Left ventricle myocardium inferior (tissue), 1 donor: ENCODE measurements around the gene RUVBL2. TPM values are rescaled to one million over a fixed set of nuclear protein-coding genes. Genes with fewer than 3 reads are reported as not detected.

Experiments used
- DNase-seq: peaks from one replicate; pipeline ENCODE4 v3.0.0-alpha.2; 2020
- H3K27ac ChIP-seq: fragments of 200-600 bp; replicated peaks from 2 replicates; pipeline ENCODE4 v1.8.0; 2021
- H3K27me3 ChIP-seq: fragments of 200-600 bp; 2 replicates; pipeline ENCODE4 v1.8.0; 2021; ENCODE audit warnings: low read depth
- H3K36me3 ChIP-seq: fragments of 200-600 bp; 2 replicates; pipeline ENCODE4 v1.8.0; 2021
- H3K4me1 ChIP-seq: fragments of 200-600 bp; 2 replicates; pipeline ENCODE4 v1.8.0; 2021
- H3K4me3 ChIP-seq: fragments of 200-600 bp; 2 replicates; pipeline ENCODE4 v1.8.0; 2021; ENCODE audit warnings: mild to moderate bottlenecking, moderate library complexity
- H3K9me3 ChIP-seq: fragments of 200-600 bp; replicated peaks from 2 replicates; pipeline ENCODE4 v1.8.0; 2021
- CTCF ChIP-seq: fragments of 200-600 bp; IDR thresholded peaks from 2 replicates; pipeline ENCODE4 v1.8.0; 2021; ENCODE audit warnings: antibody characterized with exemption, mild to moderate bottlenecking, borderline replicate concordance
- intact Hi-C: fragments of 100-400 bp; cut with micrococcal nuclease; formaldehyde crosslinking; loops from one replicate; pipeline ENCODE4 v1.11.0; 2022
- total RNA-seq: library from RNA; stranded (reverse); fragmentation: NEBNext Ultra II Directional; extraction: Animal tissue kit (Norgen Biotek cat#: 25700); gene quantifications from one replicate; pipeline ENCODE4 v1.2.1, GENCODE V29; 2021
- donor health status: DM: no; HTN: yes; CAD: no; lungs with severe emphysema.

The RUVBL2 gene
- total RNA-seq, 1 donor from 2014 or later, result 44.4 TPM

- Histone ChIP-seq H3K27ac (peak overlapping the region; percentile 12), H3K4me1 (peaks cover 48% of the 10 kb centered on the region), H3K27me3 (no peaks in the 10 kb centered on the region), H3K4me3 (no peak overlapping the region), H3K9me3 (no peaks in the 10 kb centered on the region), H3K36me3 (peaks cover 67% of the 10 kb centered on the region)
- intact Hi-C loops, result no loop called here
- TF ChIP-seq CTCF, result no peak
- DNase-seq, result no peak
These were observed 6.4 kb upstream of the RUVBL2 start for GRCh38 chr19:48987323-48987722.

GRCh38 chr19:48988286-48988685 is 5.4 kb upstream of the RUVBL2 start:
- DNase-seq, result no peak
- Histone ChIP-seq H3K4me3 (no peak overlapping the region), H3K27me3 (no peaks in the 10 kb centered on the region), H3K9me3 (no peaks in the 10 kb centered on the region), H3K27ac (peak overlapping the region; percentile 91), H3K36me3 (peaks cover 57% of the 10 kb centered on the region), H3K4me1 (peaks cover 54% of the 10 kb centered on the region)
- TF ChIP-seq CTCF, result no peak
- intact Hi-C loops, result no loop called here

GRCh38 chr19:48988860-48989259 is 4.8 kb upstream of the RUVBL2 start:
- no peaks in the 10 kb centered on the region for H3K27me3 ChIP-seq
- no peak for DNase-seq
- H3K27ac ChIP-seq, result peak overlapping the region; percentile 91
- TF ChIP-seq CTCF, result no peak
- H3K4me1 ChIP-seq, result peaks cover 53% of the 10 kb centered on the region
- H3K4me3 ChIP-seq, result no peak overlapping the region
- H3K36me3 ChIP-seq, result peaks cover 51% of the 10 kb centered on the region
- no peaks in the 10 kb centered on the region for H3K9me3 ChIP-seq
- intact Hi-C loops, result no loop called here

GRCh38 chr19:48989701-48990291 is 3.9 kb upstream of the RUVBL2 start:
- Histone ChIP-seq H3K27ac (peak overlapping the region; percentile 91), H3K4me1 (peaks cover 59% of the 10 kb centered on the region), H3K36me3 (peaks cover 42% of the 10 kb centered on the region), H3K4me3 (peak overlapping the region; percentile 72), H3K27me3 (no peaks in the 10 kb centered on the region), H3K9me3 (no peaks in the 10 kb centered on the region)
- TF ChIP-seq CTCF, result no peak
- intact Hi-C loops, result no loop called here
- peak; percentile 51 for DNase-seq

- no peak for TF ChIP-seq CTCF
- H3K9me3 ChIP-seq, result no peaks in the 10 kb centered on the region
- DNase-seq, result no peak
- H3K4me1 ChIP-seq, result peaks cover 64% of the 10 kb centered on the region
- peaks cover 36% of the 10 kb centered on the region for H3K36me3 ChIP-seq
- intact Hi-C loops, result no loop called here
- no peaks in the 10 kb centered on the region for H3K27me3 ChIP-seq
- peak overlapping the region; percentile 72 for H3K4me3 ChIP-seq
- H3K27ac ChIP-seq, result peak overlapping the region; percentile 91
These were observed 3.3 kb upstream of the RUVBL2 start for GRCh38 chr19:48990400-48990799.
